Heart left ventricle (tissue), 13 donors: ENCODE data around the gene NUP214.
"Not testable (repeated sequence)": the region's sequence is repeated elsewhere in the genome, so short reads cannot be mapped to it uniquely, and the experiment has no call there.

ENCODE experiments used
- CTCF ChIP-seq, 12 donors: fragments of 200-600 bp; sonication (generic) in 4 of 12; IDR thresholded peaks; one replicate each; pipeline versions ENCODE4 v1.5.0 to v1.8.0; 2018 to 2022; ENCODE audit warnings: antibody characterized with exemption in 12 of 12, mild to moderate bottlenecking in 5 of 12
- POLR2A ChIP-seq, 2 donors: fragments of 450-650 bp; IDR thresholded peaks; one replicate each; pipeline ENCODE4 v1.6.1; 2017; ENCODE audit warnings: antibody characterized with exemption in 2 of 2, mild to moderate bottlenecking in 2 of 2, moderate library complexity in 2 of 2
- donor health status: ischemic (EF 13 %, LVEDD 7.1; RV severe dilation, severe dysfunction).
- donor health status: DM: no; HTN: yes; CAD: no.
- donor health status: DM: no; HTN: no; CAD: no.
- donor health status: ischemic (EF 25% LVEDD 6.9; RV normal size, moderate dysfunction).
- donor health status: ischemic (EF 25% LVEDD 5.7; RV mildly dilated, moderate dysfunction).
- donor health status: ischemic (EF 35%, LVEDD 5.7; RV mildly dilated, moderate dysfunction).
- donor health status: nonischemic (EF 11% LVEDD 7.7; RV severe dilation, severe dysfunction).
- donor health status: DM: yes; HTN: yes; CAD: no.
- donor health status: PGD.
- donor health status: ischemic (EF 29% LVEDD 5.4; RV normal size, mild dysfunction).
- donor health status: nonischemic (EF 23%, LVEDD 6.1; RV moderate dilation, normal function).

GRCh38 chr9:131244331-131244730 lies 118.9 kb downstream of the NUP214 start:
- TF ChIP-seq POLR2A, CTCF (IDR thresholded peaks at IDR 0.05): not testable (repeated sequence)
